GM23338 (cell line): ENCODE results near the gene PRUNE2. TPM values are rescaled to one million over a fixed set of nuclear protein-coding genes. Genes with fewer than 3 reads are reported as not detected.

Source experiments
- ATAC-seq: fragments of 200-7000 bp; cut with Tn5 transposase; 3 replicates; pipeline ENCODE4 v1.9.1; 2020
- DNase-seq: peaks from one replicate; pipeline ENCODE4 v3.0.0-alpha.2; 2015; ENCODE audit warnings: low spot score
- H2AFZ ChIP-seq: fragments of 200-600 bp; sonication (generic); 2 replicates; pipeline ENCODE4 v1.8.0; 2016; ENCODE audit warnings: antibody characterized with exemption, mild to moderate bottlenecking, moderate library complexity
- H3F3A ChIP-seq: fragments of 200-600 bp; sonication (generic); replicated peaks from 2 replicates; pipeline ENCODE4 v1.8.0; 2017; ENCODE audit warnings: antibody characterized with exemption, mixed run types, low read depth
- H3K27ac ChIP-seq: fragments of 200-600 bp; sonication (generic); 2 replicates; pipeline ENCODE4 v1.6.1; 2016; ENCODE audit warnings: low read depth
- H3K27me3 ChIP-seq: fragments of 200-600 bp; sonication (generic); 2 replicates; pipeline ENCODE4 v1.8.0; 2016; ENCODE audit warnings: mild to moderate bottlenecking, mixed run types, moderate library complexity; ENCODE audit not compliant: insufficient read depth
- H3K36me3 ChIP-seq: fragments of 200-600 bp; sonication (generic); 2 replicates; pipeline ENCODE4 v1.8.0; 2016; ENCODE audit warnings: mild to moderate bottlenecking; ENCODE audit not compliant: insufficient read depth
- H3K4me1 ChIP-seq: fragments of 200-600 bp; sonication (generic); 2 replicates; pipeline ENCODE4 v1.8.0; 2016; ENCODE audit warnings: mild to moderate bottlenecking, moderate library complexity; ENCODE audit not compliant: insufficient read depth
- H3K4me2 ChIP-seq: fragments of 200-600 bp; sonication (generic); 2 replicates; pipeline ENCODE4 v1.7.1; 2017; ENCODE audit warnings: mixed run types
- H3K4me3 ChIP-seq: fragments of 200-600 bp; sonication (generic); 2 replicates; pipeline ENCODE4 v1.6.1; 2016; ENCODE audit warnings: mixed run types
- H3K79me2 ChIP-seq: fragments of 200-600 bp; sonication (generic); replicated peaks from 2 replicates; pipeline ENCODE4 v1.8.0; 2017; ENCODE audit warnings: mild to moderate bottlenecking; ENCODE audit not compliant: insufficient read depth
- H3K9me2 ChIP-seq: fragments of 200-600 bp; sonication (generic); 2 replicates; pipeline ENCODE4 v1.8.0; 2017; ENCODE audit not compliant: insufficient read depth
- H4K20me1 ChIP-seq: fragments of 200-600 bp; sonication (generic); replicated peaks from 2 replicates; pipeline ENCODE4 v1.8.0; 2017; ENCODE audit warnings: mild to moderate bottlenecking; ENCODE audit not compliant: insufficient read depth
- H3K27ac Mint-ChIP-seq: 2 replicates; pipeline ENCODE4 v1.8.0; 2020; ENCODE audit warnings: inconsistent platforms, mild to moderate bottlenecking, moderate library complexity, mixed read lengths
- H3K27me3 Mint-ChIP-seq: 3 replicates; pipeline ENCODE4 v1.8.0; 2022; ENCODE audit warnings: low read depth, mild to moderate bottlenecking, moderate library complexity, mixed read lengths, inconsistent platforms; ENCODE audit not compliant: insufficient read depth, poor library complexity
- H3K36me3 Mint-ChIP-seq: 3 replicates; pipeline ENCODE4 v1.8.0; 2021; ENCODE audit warnings: low read depth, mild to moderate bottlenecking, inconsistent platforms, moderate library complexity, mixed read lengths
- H3K4me1 Mint-ChIP-seq: 3 replicates; pipeline ENCODE4 v1.8.0; 2020; ENCODE audit warnings: mild to moderate bottlenecking, inconsistent platforms, mixed read lengths
- H3K4me3 Mint-ChIP-seq: 3 replicates; pipeline ENCODE4 v1.8.0; 2021; ENCODE audit warnings: moderate library complexity, mild to moderate bottlenecking, inconsistent platforms, mixed read lengths
- H3K9me3 Mint-ChIP-seq: 3 replicates; pipeline ENCODE4 v1.8.0; 2020; ENCODE audit warnings: moderate library complexity, mild to moderate bottlenecking, inconsistent platforms, mixed read lengths
- CREB1 ChIP-seq: fragments of 250-450 bp; sonication (Bioruptor Pico); IDR thresholded peaks from 2 replicates; pipeline ENCODE4 v1.5.0; 2020; ENCODE audit warnings: low read depth, mild to moderate bottlenecking, moderate library complexity
- CTCF ChIP-seq, 2 experiments: fragments of 200-600 bp in 1 of 2; sonication (generic) in 1 of 2; conservative IDR thresholded peaks; 2 replicates each; pipeline versions ENCODE4 v1.5.1 to v1.6.1; 2016 to 2017; ENCODE audit warnings: antibody characterized with exemption in 2 of 2, low read depth in 2 of 2, mild to moderate bottlenecking in 2 of 2, moderate library complexity in 1 of 2
- ETS1 ChIP-seq: IDR thresholded peaks from 2 replicates; pipeline ENCODE4 v1.6.1; 2016; ENCODE audit warnings: antibody characterized with exemption
- EZH2 ChIP-seq: fragments of 200-600 bp; sonication (generic); IDR thresholded peaks from one replicate; pipeline ENCODE4 v1.8.0; 2017; ENCODE audit warnings: antibody characterized with exemption, mild to moderate bottlenecking, low read depth; ENCODE audit not compliant: unreplicated experiment
- EZH2phosphoT487 ChIP-seq: fragments of 200-600 bp; sonication (generic); IDR thresholded peaks from one replicate; pipeline ENCODE4 v1.8.1; 2018; ENCODE audit warnings: antibody characterized with exemption; ENCODE audit not compliant: unreplicated experiment
- JUNB ChIP-seq: IDR thresholded peaks from one replicate; pipeline ENCODE4 v1.6.1; 2016; ENCODE audit warnings: antibody characterized with exemption; ENCODE audit not compliant: unreplicated experiment
- NANOG ChIP-seq: IDR thresholded peaks from 2 replicates; pipeline ENCODE4 v1.6.1; 2016; ENCODE audit warnings: antibody characterized with exemption, borderline replicate concordance
- POLR2AphosphoS5 ChIP-seq: IDR thresholded peaks from 2 replicates; pipeline ENCODE4 v1.6.1; 2016; ENCODE audit warnings: antibody characterized with exemption, low read depth
- REST ChIP-seq: IDR thresholded peaks from one replicate; pipeline ENCODE4 v1.6.1; 2018; ENCODE audit warnings: antibody characterized with exemption; ENCODE audit not compliant: unreplicated experiment
- STAT1 ChIP-seq: IDR thresholded peaks from one replicate; pipeline ENCODE4 v1.6.1; 2016; ENCODE audit warnings: antibody characterized with exemption; ENCODE audit not compliant: unreplicated experiment
- ZNF114 ChIP-seq: fragments of 250-450 bp; sonication (Bioruptor Pico); IDR thresholded peaks from 2 replicates; pipeline ENCODE4 v1.5.0; 2020; ENCODE audit warnings: mild to moderate bottlenecking, moderate library complexity
- ZNF331 ChIP-seq: fragments of 250-450 bp; sonication (Bioruptor Pico); IDR thresholded peaks from 2 replicates; pipeline ENCODE4 v1.5.0; 2020; ENCODE audit warnings: low read depth, mild to moderate bottlenecking, moderate library complexity
- ZNF462 ChIP-seq: fragments of 250-450 bp; sonication (Bioruptor Pico); IDR thresholded peaks from 2 replicates; pipeline ENCODE4 v1.5.0; 2020; ENCODE audit warnings: mild to moderate bottlenecking, moderate library complexity
- polyA plus RNA-seq: library from polyadenylated mRNA; unstranded; fragments of >200 nt; fragmentation: Nextera tagmentation; extraction: Ambion mirVana; gene quantifications from 2 replicates; pipeline ENCODE4 v1.2.1, GENCODE V29; 2016
- total RNA-seq: library from RNA; depleted of rRNA; stranded (reverse); fragments of >200 nt; shearing (Covaris generic); gene quantifications from 2 replicates; pipeline ENCODE4 v1.2.3, GENCODE V29; 2014

PRUNE2 gene
- total and polyA plus RNA-seq, 2 experiments from 2014 or later, result 10.6 to 26.5 TPM

GRCh38 chr9:76677481-76678055, 228.3 kb downstream of the PRUNE2 start:
- H3K4me1 ChIP-seq, result no peaks in the 10 kb centered on the region
- no peaks in the 10 kb centered on the region for H4K20me1 ChIP-seq
- DNase-seq, result no peak
- H3K36me3 Mint-ChIP-seq, result peaks cover 9% of the 10 kb centered on the region; the same call in 2 of the 3 replicates
- H3K9me3 Mint-ChIP-seq, result peaks cover 13% of the 10 kb centered on the region
- no peaks in the 10 kb centered on the region for H3F3A ChIP-seq
- no peak overlapping the region for H3K4me3 Mint-ChIP-seq
- H3K27ac Mint-ChIP-seq, result no peak overlapping the region
- H3K27me3 Mint-ChIP-seq, result no peaks in the 10 kb centered on the region
- no peaks in the 10 kb centered on the region for H3K36me3 ChIP-seq
- H3K4me3 ChIP-seq, result no peak overlapping the region
- no peak for ATAC-seq
- no peaks in the 10 kb centered on the region for H3K79me2 ChIP-seq
- TF ChIP-seq ZNF114 (CRISPR knock-in tag) (no peak), EZH2 (no peak), CREB1 (CRISPR knock-in tag) (no peak), REST (no peak), CTCF (conservative IDR thresholded peaks at IDR 0.05; ENCODE audit: low read depth in 2 of 2) (no peak), STAT1 (no peak), NANOG (no peak), JUNB (no peak), ZNF462 (CRISPR knock-in tag) (no peak), EZH2phosphoT487 (no peak), POLR2AphosphoS5 (no peak), ZNF331 (CRISPR knock-in tag) (no peak), ETS1 (no peak)
- no peaks in the 10 kb centered on the region for H3K9me2 ChIP-seq
- H3K4me2 ChIP-seq, result no peak overlapping the region
- no peak overlapping the region for H3K27ac ChIP-seq
- no peaks in the 10 kb centered on the region for H3K27me3 ChIP-seq
- no peaks in the 10 kb centered on the region for H3K4me1 Mint-ChIP-seq
- H2AFZ ChIP-seq, result no peak overlapping the region
